ENCODE measurements around the gene SMAD5. TPM values are rescaled to one million over a fixed set of nuclear protein-coding genes. Genes with fewer than 3 reads are reported as not detected.

SMAD5 gene
- total and polyA plus RNA-seq, 2 donors (not counting 1 experiment from before 2014, with no cell fraction given), result 9.4 to 38.6 TPM

DNA sequence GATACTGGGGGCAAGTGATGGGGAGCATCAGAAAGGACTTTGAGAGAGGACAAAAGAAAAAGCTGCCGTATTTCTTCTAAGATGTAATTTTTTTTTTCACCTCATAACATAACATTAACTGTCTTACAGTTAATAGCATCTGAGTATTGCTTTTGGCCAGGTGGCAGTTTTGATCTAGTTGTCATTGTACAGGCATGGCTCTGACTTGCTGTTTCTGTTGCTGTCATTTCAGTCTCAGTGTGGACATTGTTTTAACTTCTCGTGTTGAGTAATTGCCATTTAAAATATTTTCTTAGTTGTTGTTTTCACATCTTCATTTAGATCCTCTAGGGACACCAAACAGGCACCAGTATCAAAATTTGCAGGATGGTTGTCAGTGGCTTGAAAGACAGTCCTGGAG lies 12.4 kb downstream of the SMAD5 start:
- ATAC-seq (ENCODE audit: low read depth), result no peak
- no peak overlapping the region for H3K4me3 Mint-ChIP-seq
- no peak for TF ChIP-seq EZH2 (IDR thresholded peaks at IDR 0.05; ENCODE audit: borderline replicate concordance, insufficient read depth, low read depth, low read length, poor library complexity, severe bottlenecking)
- TF ChIP-seq, protein P1, sequence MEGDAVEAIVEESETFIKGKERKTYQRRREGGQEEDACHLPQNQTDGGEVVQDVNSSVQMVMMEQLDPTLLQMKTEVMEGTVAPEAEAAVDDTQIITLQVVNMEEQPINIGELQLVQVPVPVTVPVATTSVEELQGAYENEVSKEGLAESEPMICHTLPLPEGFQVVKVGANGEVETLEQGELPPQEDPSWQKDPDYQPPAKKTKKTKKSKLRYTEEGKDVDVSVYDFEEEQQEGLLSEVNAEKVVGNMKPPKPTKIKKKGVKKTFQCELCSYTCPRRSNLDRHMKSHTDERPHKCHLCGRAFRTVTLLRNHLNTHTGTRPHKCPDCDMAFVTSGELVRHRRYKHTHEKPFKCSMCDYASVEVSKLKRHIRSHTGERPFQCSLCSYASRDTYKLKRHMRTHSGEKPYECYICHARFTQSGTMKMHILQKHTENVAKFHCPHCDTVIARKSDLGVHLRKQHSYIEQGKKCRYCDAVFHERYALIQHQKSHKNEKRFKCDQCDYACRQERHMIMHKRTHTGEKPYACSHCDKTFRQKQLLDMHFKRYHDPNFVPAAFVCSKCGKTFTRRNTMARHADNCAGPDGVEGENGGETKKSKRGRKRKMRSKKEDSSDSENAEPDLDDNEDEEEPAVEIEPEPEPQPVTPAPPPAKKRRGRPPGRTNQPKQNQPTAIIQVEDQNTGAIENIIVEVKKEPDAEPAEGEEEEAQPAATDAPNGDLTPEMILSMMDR (IDR thresholded peaks at IDR 0.05), result no peak
- no peaks in the 10 kb centered on the region for H3K27me3 ChIP-seq (replicated peaks in 1 of 4; ENCODE audit: control extremely low read depth in 1 of 4, control insufficient read depth in 3 of 4, insufficient read depth in 4 of 4, low read length in 3 of 4)
- no peaks in the 10 kb centered on the region for H3K9me3 Mint-ChIP-seq (ENCODE audit: insufficient read depth)
- no peak overlapping the region for H3K4me3 ChIP-seq (ENCODE audit: control extremely low read depth in 1 of 5, extremely low read depth in 1 of 5, insufficient read depth in 1 of 5, low read depth in 2 of 5, low read length in 4 of 5)
- no CpG with 5 or more reads among the region's 2 CpGs for WGBS (ENCODE audit: insufficient coverage)
- intact Hi-C loops (cut with micrococcal nuclease), result no loop called here
- H2AFZ ChIP-seq (ENCODE audit: insufficient read depth, low read depth, low read length, poor library complexity, severe bottlenecking), result no peak overlapping the region
- no peak for DNase-seq
- CTCF ChIA-PET, result no interaction called here
- H3K27ac Mint-ChIP-seq, result no peak overlapping the region
- H3K4me1 Mint-ChIP-seq, result peaks cover 13% of the 10 kb centered on the region
- H3K9me3 ChIP-seq (ENCODE audit: control extremely low read depth in 1 of 3, control insufficient read depth in 2 of 3, insufficient read depth in 1 of 3, low read length in 2 of 3), result no peaks in the 10 kb centered on the region
- H3K4me1 ChIP-seq (ENCODE audit: control insufficient read depth in 2 of 2, insufficient read depth in 2 of 2, low read length in 2 of 2), result no peaks in the 10 kb centered on the region
- POLR2A ChIA-PET, result no interaction called here
- H3K27me3 Mint-ChIP-seq, result no peaks in the 10 kb centered on the region
- H3K4me2 ChIP-seq (replicated peaks; ENCODE audit: low read depth, low read length, poor library complexity, severe bottlenecking), result no peak overlapping the region
- no peak overlapping the region for H3K9ac ChIP-seq (ENCODE audit: low read length)
- peaks cover 0 to 2% of the 10 kb centered on the region in 2 experiments for H3K36me3 ChIP-seq (replicated peaks in 1 of 2; ENCODE audit: control extremely low read depth in 1 of 2, control insufficient read depth in 1 of 2, extremely low read depth in 1 of 2, insufficient read depth in 2 of 2, low read length in 1 of 2)
- H4K20me1 ChIP-seq (ENCODE audit: control insufficient read depth, insufficient read depth, low read length, poor library complexity, severe bottlenecking), result peaks cover 63% of the 10 kb centered on the region
- no peak overlapping the region for H3K27ac ChIP-seq (ENCODE audit: low read length in 2 of 2)
- peaks cover 64% of the 10 kb centered on the region for H3K79me2 ChIP-seq (ENCODE audit: control insufficient read depth, insufficient read depth, low read length)

DNA sequence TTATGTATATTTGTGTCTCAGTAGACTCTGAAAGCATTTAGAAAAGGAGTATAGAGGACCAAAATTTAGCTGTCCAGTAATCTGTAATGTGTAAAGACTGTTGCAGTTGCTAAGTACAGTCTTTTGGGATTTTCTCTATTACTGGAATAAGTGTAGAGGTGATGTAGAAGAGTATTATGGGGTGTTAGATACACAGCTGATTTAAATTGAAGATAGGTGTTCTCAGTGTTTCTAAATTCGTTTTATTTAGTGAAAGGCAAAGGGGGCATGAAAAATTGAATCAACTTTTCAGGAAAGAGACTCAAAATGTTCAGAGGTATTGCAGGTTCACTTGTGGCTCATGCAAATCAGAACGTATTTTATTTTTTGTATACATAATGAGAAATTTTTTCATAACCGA lies 13.6 kb downstream of the SMAD5 start:
- Mint-ChIP-seq H3K27me3 (no peaks in the 10 kb centered on the region), H3K27ac (no peak overlapping the region), H3K4me3 (no peak overlapping the region), H3K4me1 (peaks cover 13% of the 10 kb centered on the region), H3K9me3 (ENCODE audit: insufficient read depth) (no peaks in the 10 kb centered on the region)
- Histone ChIP-seq H3K9ac (ENCODE audit: low read length) (no peak overlapping the region), H3K36me3 (replicated peaks in 1 of 2; ENCODE audit: control extremely low read depth in 1 of 2, control insufficient read depth in 1 of 2, extremely low read depth in 1 of 2, insufficient read depth in 2 of 2, low read length in 1 of 2) (peaks cover 0 to 2% of the 10 kb centered on the region in 2 experiments), H3K4me3 (ENCODE audit: control extremely low read depth in 1 of 5, extremely low read depth in 1 of 5, insufficient read depth in 1 of 5, low read depth in 2 of 5, low read length in 4 of 5) (no peak overlapping the region), H2AFZ (ENCODE audit: insufficient read depth, low read depth, low read length, poor library complexity, severe bottlenecking) (no peak overlapping the region), H3K4me1 (ENCODE audit: control insufficient read depth in 2 of 2, insufficient read depth in 2 of 2, low read length in 2 of 2) (no peaks in the 10 kb centered on the region), H3K4me2 (replicated peaks; ENCODE audit: low read depth, low read length, poor library complexity, severe bottlenecking) (no peak overlapping the region), H3K79me2 (ENCODE audit: control insufficient read depth, insufficient read depth, low read length) (peaks cover 52% of the 10 kb centered on the region), H4K20me1 (ENCODE audit: control insufficient read depth, insufficient read depth, low read length, poor library complexity, severe bottlenecking) (peaks cover 51% of the 10 kb centered on the region), H3K9me3 (ENCODE audit: control extremely low read depth in 1 of 3, control insufficient read depth in 2 of 3, insufficient read depth in 1 of 3, low read length in 2 of 3) (no peaks in the 10 kb centered on the region), H3K27me3 (replicated peaks in 1 of 4; ENCODE audit: control extremely low read depth in 1 of 4, control insufficient read depth in 3 of 4, insufficient read depth in 4 of 4, low read length in 3 of 4) (no peaks in the 10 kb centered on the region), H3K27ac (ENCODE audit: low read length in 2 of 2) (no peak overlapping the region)
- DNase-seq (no peak), ATAC-seq (ENCODE audit: low read depth) (no peak)
- intact Hi-C loops (cut with micrococcal nuclease), result no loop called here
- POLR2A ChIA-PET, result no interaction called here
- CTCF ChIA-PET, result no interaction called here
- no peak for TF ChIP-seq EZH2 (IDR thresholded peaks at IDR 0.05; ENCODE audit: borderline replicate concordance, insufficient read depth, low read depth, low read length, poor library complexity, severe bottlenecking)
- TF ChIP-seq, protein P1 (IDR thresholded peaks at IDR 0.05), result no peak
- no CpG with 5 or more reads among the region's 3 CpGs for WGBS (ENCODE audit: insufficient coverage)

Data from B cell (primary cell).